IMR-90 (cell line): ENCODE data around the gene VPS11. TPM values are rescaled to one million over a fixed set of nuclear protein-coding genes. Genes with fewer than 3 reads are reported as not detected.

ENCODE experiments used
- ATAC-seq: fragments of 200-7000 bp; cut with Tn5 transposase; 2 replicates; pipeline ENCODE4 v1.9.1; 2020; ENCODE audit warnings: low read depth, mild to moderate bottlenecking, moderate library complexity
- BruUV-seq: library from RNA; stranded (reverse); fragments of 400-500 nt; replicated peaks from 2 replicates; lab custom pipeline; 2021; lab: Mats Ljungman, UMichigan
- CTCF ChIA-PET: fragments of 300-600 bp; formaldehyde crosslinking; extraction: SDS; loops from one replicate; lab custom pipeline; 2021; ENCODE audit warnings: antibody characterized with exemption; lab: Yijun Ruan, JAX
- POLR2A ChIA-PET: fragments of 300-600 bp; sonication (Branson Sonifier 250); formaldehyde crosslinking; loops from one replicate; lab custom pipeline; 2022; ENCODE audit warnings: antibody characterized with exemption; ENCODE audit not compliant: unreplicated experiment; lab: Charles Lee
- DNase-seq: peaks from one replicate; pipeline ENCODE4 v3.0.0; 2013
- H2AFZ ChIP-seq: replicated peaks from 2 replicates; pipeline ENCODE3; 2013; ENCODE audit warnings: low read length, mild to moderate bottlenecking; ENCODE audit not compliant: poor library complexity
- H2AK5ac ChIP-seq: 2 replicates; pipeline ENCODE4 v1.6.1; 2013; ENCODE audit warnings: low read depth, low read length, inconsistent platforms
- H2AK9ac ChIP-seq: replicated peaks from 2 replicates; pipeline ENCODE3; 2013; ENCODE audit warnings: mild to moderate bottlenecking, low read depth, low read length, moderate library complexity; ENCODE audit not compliant: poor library complexity
- H2BK120ac ChIP-seq: 2 replicates; pipeline ENCODE4 v1.6.1; 2013; ENCODE audit warnings: low read depth, low read length, inconsistent platforms
- H2BK15ac ChIP-seq: 3 replicates; pipeline ENCODE4 v1.6.1; 2013; ENCODE audit warnings: low read depth, low read length, inconsistent platforms
- H2BK20ac ChIP-seq: 2 replicates; pipeline ENCODE4 v1.6.1; 2013; ENCODE audit warnings: low read depth, mild to moderate bottlenecking, inconsistent platforms, low read length, moderate library complexity
- H2BK5ac ChIP-seq: 2 replicates; pipeline ENCODE4 v1.6.1; 2013; ENCODE audit warnings: mild to moderate bottlenecking, low read depth, low read length, inconsistent platforms; ENCODE audit not compliant: poor library complexity, severe bottlenecking
- H3K14ac ChIP-seq: replicated peaks from 2 replicates; pipeline ENCODE4 v1.6.1; 2013; ENCODE audit warnings: low read depth, low read length, inconsistent platforms
- H3K18ac ChIP-seq: 2 replicates; pipeline ENCODE4 v1.6.1; 2013; ENCODE audit warnings: low read depth, low read length, control low read depth
- H3K23ac ChIP-seq: 2 replicates; pipeline ENCODE4 v1.6.1; 2013; ENCODE audit warnings: low read depth, low read length, inconsistent platforms
- H3K27ac ChIP-seq: 2 replicates; pipeline ENCODE4 v1.5.1; 2013; ENCODE audit warnings: mild to moderate bottlenecking, control low read depth, low read length; ENCODE audit not compliant: insufficient read depth
- H3K27me3 ChIP-seq: 2 replicates; pipeline ENCODE4 v1.6.1; 2013; ENCODE audit warnings: low read length; ENCODE audit not compliant: control insufficient read depth, insufficient read depth
- H3K36me3 ChIP-seq: 2 replicates; pipeline ENCODE4 v1.6.1; 2013; ENCODE audit warnings: low read length, mixed read lengths; ENCODE audit not compliant: control insufficient read depth, insufficient read depth
- H3K4ac ChIP-seq: 2 replicates; pipeline ENCODE4 v1.6.1; 2013; ENCODE audit warnings: low read depth, low read length, inconsistent platforms
- H3K4me1 ChIP-seq: 2 replicates; pipeline ENCODE4 v1.6.1; 2013; ENCODE audit warnings: low read length, mixed read lengths; ENCODE audit not compliant: control insufficient read depth, insufficient read depth
- H3K4me2 ChIP-seq: 2 replicates; pipeline ENCODE4 v1.6.1; 2013; ENCODE audit warnings: low read depth, mild to moderate bottlenecking, control low read depth, low read length, moderate library complexity
- H3K4me3 ChIP-seq: 2 replicates; pipeline ENCODE4 v1.5.1; 2013; ENCODE audit warnings: low read depth, mild to moderate bottlenecking, control low read depth, low read length, moderate library complexity; ENCODE audit not compliant: insufficient read depth
- H3K56ac ChIP-seq: 2 replicates; pipeline ENCODE4 v1.6.1; 2013; ENCODE audit warnings: low read length, inconsistent platforms; ENCODE audit not compliant: insufficient read depth; ENCODE audit errors: extremely low read depth
- H3K79me1 ChIP-seq, 2 experiments: 2 replicates each; pipeline ENCODE4 v1.6.1; 2013; ENCODE audit warnings: low read length in 2 of 2, inconsistent platforms in 1 of 2, low read depth in 1 of 2
- H3K9ac ChIP-seq: 2 replicates; pipeline ENCODE4 v1.6.1; 2013; ENCODE audit warnings: low read depth, low read length, control low read depth
- H3K9me1 ChIP-seq: 2 replicates; pipeline ENCODE4 v1.6.1; 2013; ENCODE audit warnings: low read length, inconsistent platforms; ENCODE audit not compliant: insufficient read depth
- H3K9me3 ChIP-seq: 2 replicates; pipeline ENCODE4 v1.6.1; 2013; ENCODE audit warnings: low read length; ENCODE audit not compliant: control insufficient read depth, insufficient read depth
- H4K20me1 ChIP-seq: 2 replicates; pipeline ENCODE4 v1.6.1; 2013; ENCODE audit warnings: low read length, inconsistent platforms; ENCODE audit not compliant: insufficient read depth
- H4K5ac ChIP-seq: 2 replicates; pipeline ENCODE4 v1.6.1; 2013; ENCODE audit warnings: mild to moderate bottlenecking, low read depth, low read length, control low read depth
- H4K8ac ChIP-seq, 2 experiments: 2 replicates each; pipeline ENCODE4 v1.6.1; 2013; ENCODE audit warnings: low read depth in 2 of 2, low read length in 2 of 2, control low read depth in 1 of 2, inconsistent platforms in 1 of 2
- H4K91ac ChIP-seq: 2 replicates; pipeline ENCODE4 v1.6.1; 2013; ENCODE audit warnings: low read depth, low read length, inconsistent platforms; ENCODE audit not compliant: insufficient read depth
- MAZ ChIP-seq: IDR thresholded peaks from 2 replicates; pipeline ENCODE4 v1.6.1; 2012; ENCODE audit warnings: low read depth, mild to moderate bottlenecking, low read length, improper control_type of control experiment, moderate library complexity, borderline replicate concordance
- RAD21 ChIP-seq: IDR thresholded peaks from 2 replicates; pipeline ENCODE4 v1.6.1; 2012; ENCODE audit warnings: low read length, improper control_type of control experiment
- WGBS, 2 experiments: methylation state at CpG; one replicate each; pipeline versions ENCODE4 v1.1.5 to v1.1.7; 2013; ENCODE audit warnings: missing lambda C conversion rate in 2 of 2; ENCODE audit not compliant: insufficient read length in 1 of 2; ENCODE audit errors: extremely low coverage in 2 of 2; 5-methylcytosine and 5-hydroxymethylcytosine counted together
- dilution Hi-C: fragments of 300-500 bp; cut with HindIII; formaldehyde crosslinking; loops from one replicate; pipeline ENCODE4 v1.14.3; 2018; ENCODE audit warnings: low sequenced_read_pairs; ENCODE audit not compliant: unreplicated experiment
- in situ Hi-C: fragments of 300-500 bp; cut with MboI; formaldehyde crosslinking; loops from 3 replicates; pipeline ENCODE4 v1.14.3; 2019; ENCODE audit warnings: low sequenced_read_pairs, inconsistent platforms, mixed read lengths
- intact Hi-C: fragments of 100-400 bp; cut with micrococcal nuclease; formaldehyde crosslinking; loops from 2 replicates; pipeline ENCODE4 v1.10.0; 2022
- polyA plus RNA-seq, 3 experiments: library from polyadenylated mRNA; depleted of rRNA; stranded (reverse); fragments of >200 nt; gene quantifications; 2 replicates each; pipeline ENCODE4 v1.2.3, GENCODE V29; 2012; ENCODE audit warnings: low replicate concordance in 1 of 3
- total RNA-seq: library from RNA; depleted of rRNA; stranded (reverse); fragments of >200 nt; gene quantifications from 2 replicates; pipeline ENCODE4 v1.2.3, GENCODE V29; 2012
- TF ChIP-seq, protein P1 (sequence below): fragments of 150-350 bp; IDR thresholded peaks from 2 replicates; pipeline ENCODE4 v1.6.1; 2016; ENCODE audit warnings: low read depth, mild to moderate bottlenecking, low read length, moderate library complexity, borderline replicate concordance

The VPS11 gene
- total and polyA plus RNA-seq, 2 of the 4 experiments (the other 2 are of a cell fraction) = 19.7 to 30.5 TPM

DNA sequence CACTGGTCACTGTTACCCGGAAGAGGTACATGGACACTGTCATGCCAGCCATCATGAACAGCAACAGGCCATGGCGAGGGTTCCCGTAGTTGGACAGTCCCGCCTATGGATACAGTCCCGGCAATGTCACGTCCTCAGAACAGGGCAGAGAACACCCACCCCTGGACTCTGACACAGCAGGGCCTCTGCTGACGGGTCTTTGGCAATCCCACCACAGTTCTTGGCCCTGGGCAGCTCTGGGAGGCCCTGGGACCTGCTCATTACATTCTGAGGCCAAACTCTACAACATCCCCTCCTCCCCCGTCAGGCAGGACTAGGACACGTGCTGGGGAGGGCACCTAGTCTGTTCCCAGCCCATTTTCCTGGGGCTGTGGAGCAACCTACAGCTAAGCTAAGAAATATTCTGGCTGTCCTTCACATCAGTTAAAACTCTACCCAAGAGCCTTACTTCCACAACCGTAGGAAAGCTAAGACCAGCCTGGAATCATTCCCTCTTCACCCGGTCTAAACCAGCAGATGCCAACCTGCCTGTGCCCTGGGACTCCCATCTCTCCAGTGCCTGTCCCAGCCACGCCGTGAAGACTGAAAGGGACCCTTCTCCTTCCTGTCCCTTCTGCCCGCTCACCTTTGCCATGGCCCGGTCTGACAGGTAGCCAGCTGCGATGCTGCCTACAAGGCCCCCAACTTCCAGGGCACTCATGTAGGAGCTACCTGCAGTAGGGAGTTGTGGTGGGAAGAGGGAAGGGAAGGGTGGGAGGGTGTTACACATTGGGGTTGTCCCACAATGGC is 41.4 kb upstream of the VPS11 start:
- Histone ChIP-seq H3K9me1 (no peaks in the 10 kb centered on the region; the same call in 1 of the 2 replicates), H3K4me2 (no peak overlapping the region), H4K5ac (no peak overlapping the region), H2AFZ (no peak overlapping the region), H3K23ac (no peak overlapping the region), H2AK5ac (no peak overlapping the region), H3K36me3 (peaks cover 25% of the 10 kb centered on the region), H3K27me3 (no peaks in the 10 kb centered on the region), H3K9me3 (no peaks in the 10 kb centered on the region), H3K4ac (no peak overlapping the region), H2BK120ac (no peak overlapping the region), H3K14ac (no peak overlapping the region), H2BK5ac (no peak overlapping the region), H3K79me1 (peaks cover 13 to 48% of the 10 kb centered on the region in 2 experiments; a peak in 3 of 4 replicates), H3K9ac (no peak overlapping the region), H3K4me1 (no peaks in the 10 kb centered on the region), H3K56ac (no peak overlapping the region), H4K20me1 (no peaks in the 10 kb centered on the region; the same call in 1 of the 2 replicates), H4K8ac (no peak overlapping the region), H2BK20ac (no peak overlapping the region), H3K4me3 (no peak overlapping the region), H3K18ac (no peak overlapping the region), H2BK15ac (no peak overlapping the region), H2AK9ac (peak overlapping the region; percentile 5), H4K91ac (no peak overlapping the region), H3K27ac (no peak overlapping the region)
- no peak for DNase-seq
- no peak for ATAC-seq
- ChIA-PET CTCF (no interaction called here), POLR2A (no interaction called here)
- no TSS peak for BruUV-seq
- in situ Hi-C loops (no loop called here), dilution Hi-C loops (no loop called here), intact Hi-C loops (no loop called here)
- 86% methylated on average over 6 of the region's 16 CpGs; no CpG with 5 or more reads in 1 of the 2 experiments for WGBS, 2 experiments
- TF ChIP-seq, protein P1, sequence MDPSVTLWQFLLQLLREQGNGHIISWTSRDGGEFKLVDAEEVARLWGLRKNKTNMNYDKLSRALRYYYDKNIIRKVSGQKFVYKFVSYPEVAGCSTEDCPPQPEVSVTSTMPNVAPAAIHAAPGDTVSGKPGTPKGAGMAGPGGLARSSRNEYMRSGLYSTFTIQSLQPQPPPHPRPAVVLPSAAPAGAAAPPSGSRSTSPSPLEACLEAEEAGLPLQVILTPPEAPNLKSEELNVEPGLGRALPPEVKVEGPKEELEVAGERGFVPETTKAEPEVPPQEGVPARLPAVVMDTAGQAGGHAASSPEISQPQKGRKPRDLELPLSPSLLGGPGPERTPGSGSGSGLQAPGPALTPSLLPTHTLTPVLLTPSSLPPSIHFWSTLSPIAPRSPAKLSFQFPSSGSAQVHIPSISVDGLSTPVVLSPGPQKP = no peak
- no peak for TF ChIP-seq RAD21
- no peak for TF ChIP-seq MAZ
